A172 (cell line): Measurements from ENCODE around the gene PPP1R12B. TPM values are rescaled to one million over a fixed set of nuclear protein-coding genes. Genes with fewer than 3 reads are reported as not detected.
A peak's percentile ranks its signal among the peaks of the same experiment; 100 is the strongest.

Experiments
- DNase-seq: peaks from one replicate; pipeline ENCODE4 v3.0.0-alpha.2; 2015; ENCODE audit warnings: low spot score
- total RNA-seq: library from RNA; depleted of rRNA; stranded (reverse); fragments of >200 nt; shearing (Covaris generic); gene quantifications from 2 replicates; pipeline ENCODE4 v1.2.3, GENCODE V29; 2014; rRNA removed

Gene PPP1R12B
- total RNA-seq = 5.6 and 15.6 TPM in 2 replicates

- DNase-seq = peak; percentile 99
Measured at GRCh38 chr1:202348509-202349205, at the start of gene PPP1R12B. Gene PPP1R12B (plus strand): TSS chr1:202348699. CDS start chr1:202348852, 153 bp downstream.

GRCh38 chr1:202302166-202302565, 46.3 kb upstream of the PPP1R12B start:
- DNase-seq = no peak

- no peak for DNase-seq
Measured at GRCh38 chr1:202304375-202304774, 44.1 kb upstream of the PPP1R12B start.

DNA sequence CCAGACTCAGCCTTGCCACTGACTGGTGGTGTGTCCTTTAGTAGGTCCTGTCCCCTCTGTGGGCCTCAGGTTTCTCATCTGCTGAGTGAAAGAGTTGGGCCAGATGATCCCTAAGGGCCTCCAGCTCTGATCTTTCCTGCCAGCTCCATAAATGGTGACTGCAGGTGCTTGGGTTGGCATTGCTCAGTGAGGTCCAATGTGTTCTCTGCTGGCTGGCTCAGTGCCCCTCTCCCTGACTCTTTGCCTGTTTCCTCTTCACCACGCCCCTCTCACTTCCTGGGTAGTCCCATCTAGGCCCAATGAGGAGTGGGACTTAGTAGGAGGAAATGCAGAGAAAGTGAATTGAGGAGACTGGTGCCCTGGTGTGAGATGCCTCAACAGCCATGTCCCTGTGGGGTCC, 43.3 kb upstream of the PPP1R12B start:
- DNase-seq = no peak

GRCh38 chr1:202306535-202307345, 41.8 kb upstream of the PPP1R12B start:
- DNase-seq = no peak

DNA sequence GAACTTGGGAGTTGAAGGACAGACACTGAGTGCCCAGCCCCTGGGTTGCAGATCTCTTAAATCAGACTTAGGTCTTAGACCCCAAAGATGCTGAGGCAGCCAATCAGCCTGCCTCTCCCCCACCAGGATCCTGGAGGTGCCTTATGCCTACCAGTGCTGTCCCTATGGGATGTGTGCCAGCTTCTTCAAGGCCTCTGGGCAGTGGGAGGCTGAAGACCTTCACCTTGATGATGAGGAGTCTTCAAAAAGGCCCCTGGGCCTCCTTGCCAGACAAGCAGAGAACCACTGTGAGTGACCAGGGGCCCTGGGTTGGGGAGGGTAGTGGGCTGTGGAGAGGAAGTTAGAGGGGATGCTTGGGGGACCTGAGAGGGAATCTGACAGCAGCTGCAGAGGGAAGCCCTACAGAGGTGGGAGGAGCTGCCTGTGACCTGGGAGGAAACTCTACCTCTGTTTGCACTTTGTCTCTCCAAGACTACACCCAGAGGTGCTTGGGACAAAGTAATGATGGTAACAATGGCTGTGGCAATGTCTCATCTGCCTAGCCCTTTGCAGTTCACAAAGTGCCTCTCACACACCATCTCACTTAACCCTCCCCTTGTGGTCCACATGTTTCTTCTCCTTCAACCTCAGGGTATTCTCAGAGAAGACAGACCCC, 38.3 kb upstream of the PPP1R12B start:
- no peak for DNase-seq

DNA sequence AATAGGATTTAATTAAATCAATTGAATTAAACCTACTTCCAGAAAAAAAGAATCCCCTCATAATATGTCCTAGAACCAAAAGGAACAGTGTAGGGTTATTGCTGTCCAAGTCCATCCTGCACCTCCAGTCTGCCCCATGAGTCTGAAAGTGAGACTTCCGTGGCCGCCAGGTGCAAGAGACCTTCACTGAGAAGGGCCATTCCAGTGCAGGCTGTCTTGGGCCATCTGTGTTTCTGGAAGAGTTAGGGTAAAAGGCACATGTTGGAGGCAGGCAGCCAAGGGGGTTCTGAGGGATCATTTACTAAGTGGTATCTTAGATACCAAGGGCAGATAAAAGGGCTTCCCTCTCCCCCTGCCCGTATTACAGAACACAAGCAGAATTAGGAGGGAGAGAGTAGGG, 37.8 kb upstream of the PPP1R12B start:
- DNase-seq = no peak

- no peak for DNase-seq
Measured at GRCh38 chr1:202311875-202312635, 36.4 kb upstream of the PPP1R12B start.

DNA sequence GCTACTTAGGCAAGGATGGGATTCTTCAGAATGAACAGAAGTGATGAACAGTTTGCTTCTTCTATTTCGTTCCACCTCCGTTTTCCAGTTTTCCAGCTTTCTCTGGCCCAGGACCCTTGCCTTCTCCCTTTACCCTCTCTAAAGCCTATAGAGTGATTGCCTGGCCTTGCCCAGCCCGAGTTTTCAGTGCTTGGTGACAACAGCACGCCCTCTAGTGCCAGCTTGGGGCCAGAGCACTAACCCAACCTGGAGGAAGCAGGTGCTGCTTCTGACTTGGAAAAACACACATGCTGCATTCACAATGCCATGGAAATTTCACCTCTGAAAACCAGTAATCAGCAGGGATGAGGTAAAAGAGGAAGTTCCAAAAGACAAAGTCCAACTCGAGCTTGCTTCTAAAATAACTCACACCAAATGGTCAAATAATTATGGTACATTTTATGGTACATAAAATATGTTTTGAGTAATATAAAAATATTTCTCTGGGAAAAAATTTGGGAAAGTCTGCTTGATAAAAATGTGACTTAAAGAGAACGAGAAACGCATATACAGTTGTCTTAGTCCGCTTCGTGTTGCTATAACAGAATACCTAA, 32.8 kb upstream of the PPP1R12B start:
- peak; percentile 75 for DNase-seq

GRCh38 chr1:202316186-202316585, 32.3 kb upstream of the PPP1R12B start:
- no peak for DNase-seq

- no peak for DNase-seq
Measured at GRCh38 chr1:202317941-202318925, 30.3 kb upstream of the PPP1R12B start.

DNA sequence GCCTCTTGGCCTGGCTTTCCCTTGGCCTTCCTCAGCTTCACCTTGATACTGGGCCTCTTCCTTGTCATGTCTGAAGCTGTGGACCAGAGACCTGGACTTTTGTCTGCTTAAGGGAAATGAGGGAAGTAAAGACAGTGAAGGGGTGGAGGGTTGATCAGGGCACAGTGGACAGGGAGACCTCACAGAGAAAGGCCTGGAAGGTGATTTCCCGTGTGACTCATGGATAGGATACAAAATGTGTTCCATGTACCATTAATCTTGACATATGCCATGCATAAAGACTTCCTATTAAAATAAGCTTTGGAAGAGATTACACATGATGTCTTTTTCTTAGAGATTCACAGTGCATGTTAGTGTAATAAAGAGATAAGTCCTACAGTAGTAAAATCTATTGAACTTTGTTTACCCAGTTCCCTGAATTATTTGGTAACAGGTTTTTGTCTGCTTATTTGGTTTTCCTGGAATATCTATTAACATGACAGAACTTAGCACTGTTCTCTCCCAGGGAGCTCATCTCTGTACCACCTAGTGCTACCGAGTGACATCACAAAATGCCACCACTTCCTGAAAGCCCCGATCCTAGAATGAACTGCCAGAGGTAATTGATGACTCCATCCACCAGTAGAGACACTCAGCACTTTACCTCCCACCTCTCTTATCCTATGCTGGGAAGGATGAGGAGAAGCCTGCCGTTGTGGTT, 29.0 kb upstream of the PPP1R12B start:
- DNase-seq = peak; percentile 56

- no peak for DNase-seq
Measured at GRCh38 chr1:202320081-202320405, 28.5 kb upstream of the PPP1R12B start.

DNA sequence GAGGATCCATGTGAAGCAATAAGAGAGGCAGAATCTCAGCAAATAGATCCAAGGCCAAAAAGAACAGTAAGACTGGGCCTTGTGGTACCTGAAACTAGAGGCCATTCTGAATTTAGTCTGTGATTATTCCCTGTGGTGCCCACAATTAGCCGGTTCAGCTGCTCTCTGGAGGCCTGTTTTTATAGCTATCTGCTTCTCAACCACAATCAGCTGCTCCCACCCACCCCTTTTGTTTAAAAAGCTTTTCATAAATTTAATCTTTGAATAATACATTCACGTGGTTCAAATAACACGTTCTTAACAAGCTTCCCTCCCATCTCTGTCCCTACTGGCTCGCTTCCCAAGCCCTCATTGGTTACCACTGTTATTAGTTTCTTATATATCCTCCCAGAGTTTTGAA, 24.8 kb upstream of the PPP1R12B start:
- DNase-seq = no peak

GRCh38 chr1:202324646-202325045, 23.9 kb upstream of the PPP1R12B start:
- no peak for DNase-seq

- DNase-seq = no peak
Measured at GRCh38 chr1:202329891-202330290, 18.6 kb upstream of the PPP1R12B start.

GRCh38 chr1:202333861-202334260, 14.6 kb upstream of the PPP1R12B start:
- DNase-seq = no peak

- peak; percentile 49 for DNase-seq
Measured at GRCh38 chr1:202343652-202344349, 4.7 kb upstream of the PPP1R12B start.

- DNase-seq = no peak
Measured at GRCh38 chr1:202348005-202348508, 442 bp upstream of the PPP1R12B start.
